CD14-positive monocyte (primary cell): Measurements from ENCODE around the gene HINT2. TPM values are rescaled to one million over a fixed set of nuclear protein-coding genes. Genes with fewer than 3 reads are reported as not detected.

ENCODE experiments used
- DNase-seq, 3 donors: peaks; one replicate each; pipeline ENCODE4 v3.0.0-alpha.2; 2011 to 2022
- H2AFZ ChIP-seq: 2 replicates; pipeline ENCODE4 v1.6.0; 2012; ENCODE audit warnings: mild to moderate bottlenecking, low read depth, low read length, inconsistent platforms; ENCODE audit not compliant: insufficient read depth, poor library complexity, severe bottlenecking
- H3K27ac ChIP-seq, 2 donors: 1 replicate in 1 of 2; 2 replicates in 1 of 2; pipeline ENCODE4 v1.5.1; 2012 to 2013; ENCODE audit warnings: low read length in 2 of 2, control low read depth in 1 of 2, inconsistent platforms in 1 of 2, low read depth in 1 of 2, mild to moderate bottlenecking in 1 of 2
- H3K27me3 ChIP-seq, 2 donors: one replicate each; pipeline versions ENCODE4 v1.6.0 to v1.6.1; 2011 to 2013; ENCODE audit warnings: low read length in 2 of 2; ENCODE audit not compliant: control insufficient read depth in 2 of 2, insufficient read depth in 2 of 2
- H3K36me3 ChIP-seq, 2 donors: replicated peaks in 1 of 2; 1 replicate in 1 of 2; 2 replicates in 1 of 2; pipeline versions ENCODE4 v1.5.1 to v1.6.1; 2012 to 2013; ENCODE audit warnings: low read length in 2 of 2, control low read depth in 1 of 2, inconsistent platforms in 1 of 2, mild to moderate bottlenecking in 1 of 2; ENCODE audit not compliant: insufficient read depth in 2 of 2, control insufficient read depth in 1 of 2
- H3K4me1 ChIP-seq, 2 donors: 1 replicate in 1 of 2; 2 replicates in 1 of 2; pipeline versions ENCODE4 v1.5.1 to v1.6.1; 2012 to 2013; ENCODE audit warnings: low read length in 2 of 2, control low read depth in 1 of 2, inconsistent platforms in 1 of 2, mild to moderate bottlenecking in 1 of 2, moderate library complexity in 1 of 2; ENCODE audit not compliant: insufficient read depth in 2 of 2, control insufficient read depth in 1 of 2
- H3K4me2 ChIP-seq: replicated peaks from 2 replicates; pipeline ENCODE3; 2012; ENCODE audit warnings: low read length, moderate library complexity, mild to moderate bottlenecking; ENCODE audit not compliant: poor library complexity, severe bottlenecking; ENCODE audit errors: extremely low read depth
- H3K4me3 ChIP-seq, 3 experiments: fragments of 200-600 bp in 1 of 3; sonication (generic) in 1 of 3; replicated peaks in 1 of 3; 1 replicate in 2 of 3; 2 replicates in 1 of 3; pipeline ENCODE4 v1.5.1; 2011 to 2013; ENCODE audit warnings: low read length in 3 of 3, mild to moderate bottlenecking in 3 of 3, control low read depth in 2 of 3, low read depth in 2 of 3, inconsistent platforms in 1 of 3, moderate library complexity in 1 of 3
- H3K79me2 ChIP-seq: 2 replicates; pipeline ENCODE4 v1.6.0; 2012; ENCODE audit warnings: mild to moderate bottlenecking, control low read depth, inconsistent platforms, low read length, moderate library complexity; ENCODE audit not compliant: insufficient read depth
- H3K9ac ChIP-seq: 2 replicates; pipeline ENCODE4 v1.6.0; 2017; ENCODE audit warnings: low read length, mild to moderate bottlenecking; ENCODE audit not compliant: insufficient read depth, poor library complexity, severe bottlenecking
- H3K9me3 ChIP-seq, 2 donors: replicated peaks in 1 of 2; 1 replicate in 1 of 2; 2 replicates in 1 of 2; pipeline versions ENCODE4 v1.5.1 to v1.6.1; 2012 to 2013; ENCODE audit warnings: low read length in 2 of 2, control low read depth in 1 of 2; ENCODE audit not compliant: control insufficient read depth in 1 of 2, insufficient read depth in 1 of 2
- H4K20me1 ChIP-seq: 2 replicates; pipeline ENCODE4 v1.6.0; 2012; ENCODE audit warnings: mild to moderate bottlenecking, low read length, control low read depth, moderate library complexity; ENCODE audit not compliant: insufficient read depth
- H3K27ac Mint-ChIP-seq, 7 donors: one replicate each; pipeline ENCODE4 v1.8.0; 2020; ENCODE audit warnings: mild to moderate bottlenecking in 7 of 7, mixed read lengths in 7 of 7, moderate library complexity in 6 of 7, inconsistent platforms in 2 of 7
- H3K27me3 Mint-ChIP-seq, 3 donors: one replicate each; pipeline ENCODE4 v1.8.0; 2021 to 2022; ENCODE audit warnings: low read depth in 3 of 3, mild to moderate bottlenecking in 3 of 3, mixed read lengths in 3 of 3, moderate library complexity in 3 of 3, inconsistent platforms in 1 of 3
- H3K36me3 Mint-ChIP-seq, 2 donors: one replicate each; pipeline ENCODE4 v1.8.0; 2020; ENCODE audit warnings: mixed read lengths in 2 of 2, inconsistent platforms in 1 of 2, mild to moderate bottlenecking in 1 of 2
- H3K4me1 Mint-ChIP-seq: one replicate; pipeline ENCODE4 v1.8.0; 2020; ENCODE audit warnings: mild to moderate bottlenecking, mixed read lengths
- H3K4me3 Mint-ChIP-seq, 2 donors: one replicate each; pipeline ENCODE4 v1.8.0; 2020; ENCODE audit warnings: mild to moderate bottlenecking in 2 of 2, mixed read lengths in 2 of 2, moderate library complexity in 1 of 2
- H3K9me3 Mint-ChIP-seq, 7 donors: one replicate each; pipeline ENCODE4 v1.8.0; 2020 to 2022; ENCODE audit warnings: mixed read lengths in 7 of 7, mild to moderate bottlenecking in 6 of 7, moderate library complexity in 6 of 7, inconsistent platforms in 2 of 7
- WGBS: methylation state at CpG from one replicate; pipeline ENCODE4 v1.1.5; 2013; ENCODE audit warnings: missing lambda C conversion rate; ENCODE audit not compliant: insufficient coverage; 5-methylcytosine and 5-hydroxymethylcytosine counted together
- intact Hi-C, 2 donors: fragments of 100-400 bp; cut with micrococcal nuclease; formaldehyde crosslinking; loops; one replicate each; pipeline versions ENCODE4 v1.15.0 to v1.15.1; 2023
- polyA plus RNA-seq, 3 donors: library from polyadenylated mRNA; depleted of rRNA in 1 of 3; unstranded in 2 of 3; stranded (reverse) in 1 of 3; fragments of 300-500 nt in 2 of 3; fragments of >200 nt in 1 of 3; fragmentation: Illumina TruSeq in 2 of 3; gene quantifications; 1 replicate in 2 of 3; 2 replicates in 1 of 3; pipeline ENCODE4 v1.2.3, GENCODE V29; 2012 to 2021
- TF ChIP-seq, protein P1 (sequence below): fragments of 200-600 bp; IDR thresholded peaks from one replicate; pipeline ENCODE4 v1.8.0; 2022; ENCODE audit warnings: antibody characterized with exemption, mild to moderate bottlenecking

The HINT2 gene
- polyA plus RNA-seq, 3 donors, result 19.9 to 64.5 (median 59.1) TPM

DNA sequence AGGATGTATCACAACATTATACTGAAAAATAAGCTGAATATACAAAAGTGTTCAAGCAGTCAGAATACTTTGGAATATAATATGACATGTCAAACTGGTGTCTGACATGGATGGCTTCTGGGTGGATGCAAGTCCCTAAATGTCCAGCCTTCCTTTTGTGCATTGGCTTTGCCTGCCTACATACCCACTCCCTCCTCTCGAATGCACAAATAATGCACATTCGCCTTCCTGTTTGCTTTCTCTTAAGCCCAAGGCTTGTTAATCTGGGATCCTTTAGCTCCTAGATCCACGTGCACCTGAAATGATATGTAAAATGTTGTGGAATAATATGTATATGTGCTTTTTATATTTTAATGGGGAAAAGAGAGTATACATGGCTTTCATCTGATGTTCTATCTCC is 36.3 kb downstream of the HINT2 start:
- Histone ChIP-seq H3K4me3 (no peak overlapping the region), H3K9ac (no peak overlapping the region), H3K79me2 (no peaks in the 10 kb centered on the region), H3K27ac (no peak overlapping the region), H3K9me3 (no peaks in the 10 kb centered on the region), H3K36me3 (no peaks in the 10 kb centered on the region), H2AFZ (no peak overlapping the region), H3K4me1 (peaks cover 15 to 16% of the 10 kb centered on the region in 2 donors), H3K27me3 (no peaks in the 10 kb centered on the region), H3K4me2 (no peak overlapping the region), H4K20me1 (no peaks in the 10 kb centered on the region)
- DNase-seq, result no peak
- Mint-ChIP-seq H3K4me3 (no peak overlapping the region), H3K4me1 (peaks cover 16% of the 10 kb centered on the region), H3K36me3 (no peaks in the 10 kb centered on the region), H3K27me3 (peaks cover 0 to 2% (median 1%) of the 10 kb centered on the region in 3 donors), H3K9me3 (peaks cover 0 to 3% (median 0%) of the 10 kb centered on the region in 7 donors), H3K27ac (no peak overlapping the region)
- TF ChIP-seq, protein P1, sequence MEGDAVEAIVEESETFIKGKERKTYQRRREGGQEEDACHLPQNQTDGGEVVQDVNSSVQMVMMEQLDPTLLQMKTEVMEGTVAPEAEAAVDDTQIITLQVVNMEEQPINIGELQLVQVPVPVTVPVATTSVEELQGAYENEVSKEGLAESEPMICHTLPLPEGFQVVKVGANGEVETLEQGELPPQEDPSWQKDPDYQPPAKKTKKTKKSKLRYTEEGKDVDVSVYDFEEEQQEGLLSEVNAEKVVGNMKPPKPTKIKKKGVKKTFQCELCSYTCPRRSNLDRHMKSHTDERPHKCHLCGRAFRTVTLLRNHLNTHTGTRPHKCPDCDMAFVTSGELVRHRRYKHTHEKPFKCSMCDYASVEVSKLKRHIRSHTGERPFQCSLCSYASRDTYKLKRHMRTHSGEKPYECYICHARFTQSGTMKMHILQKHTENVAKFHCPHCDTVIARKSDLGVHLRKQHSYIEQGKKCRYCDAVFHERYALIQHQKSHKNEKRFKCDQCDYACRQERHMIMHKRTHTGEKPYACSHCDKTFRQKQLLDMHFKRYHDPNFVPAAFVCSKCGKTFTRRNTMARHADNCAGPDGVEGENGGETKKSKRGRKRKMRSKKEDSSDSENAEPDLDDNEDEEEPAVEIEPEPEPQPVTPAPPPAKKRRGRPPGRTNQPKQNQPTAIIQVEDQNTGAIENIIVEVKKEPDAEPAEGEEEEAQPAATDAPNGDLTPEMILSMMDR, result no peak
- intact Hi-C loops, result no loop called here
- WGBS, result no CpG with 5 or more reads among the region's 3 CpGs

DNA sequence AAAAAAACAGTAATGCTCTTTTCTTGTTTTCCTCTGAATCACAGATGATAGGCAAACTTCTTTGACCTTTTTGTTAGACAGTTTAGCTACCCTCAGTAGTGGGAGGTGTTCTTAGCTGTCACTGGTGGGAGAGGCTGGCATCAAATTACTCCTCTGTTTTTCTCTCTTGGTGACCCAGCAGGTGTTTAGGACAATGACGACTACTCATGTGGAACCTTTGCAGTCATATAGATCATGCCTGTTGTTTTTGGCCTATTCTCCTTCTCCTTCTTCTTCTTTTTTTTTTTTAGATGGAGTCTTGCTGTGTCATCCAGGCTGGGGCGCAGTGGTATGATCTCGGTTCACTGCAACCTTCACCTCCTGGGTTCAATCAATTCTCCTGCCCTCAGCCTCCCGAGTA is 38.8 kb downstream of the HINT2 start:
- H3K79me2 ChIP-seq, result no peaks in the 10 kb centered on the region
- intact Hi-C loops, result no loop called here
- H3K36me3 Mint-ChIP-seq, result no peaks in the 10 kb centered on the region
- peaks cover 16% of the 10 kb centered on the region for H3K4me1 Mint-ChIP-seq
- peak overlapping the region in 2 of 7 donors; percentile 59 to 68 for H3K27ac Mint-ChIP-seq
- no peaks in the 10 kb centered on the region for H4K20me1 ChIP-seq
- H3K9me3 ChIP-seq, result no peaks in the 10 kb centered on the region
- TF ChIP-seq, protein P1, result no peak
- H3K36me3 ChIP-seq, result no peaks in the 10 kb centered on the region
- peaks cover 0 to 3% (median 0%) of the 10 kb centered on the region in 7 donors for H3K9me3 Mint-ChIP-seq
- H3K4me1 ChIP-seq, result peaks cover 15 to 16% of the 10 kb centered on the region in 2 donors
- no peak overlapping the region for H3K27ac ChIP-seq
- 40% methylated on average over 1 of the region's 4 CpGs for WGBS
- no peak overlapping the region for H3K4me3 Mint-ChIP-seq
- DNase-seq, result no peak
- peak overlapping the region; percentile 46 for H3K4me2 ChIP-seq
- H3K27me3 ChIP-seq, result no peaks in the 10 kb centered on the region
- no peak overlapping the region for H3K9ac ChIP-seq
- peaks cover 0 to 2% (median 1%) of the 10 kb centered on the region in 3 donors for H3K27me3 Mint-ChIP-seq
- no peak overlapping the region for H3K4me3 ChIP-seq
- peak overlapping the region; percentile 29 for H2AFZ ChIP-seq
